HepG2 (cell line): ENCODE data around the gene IRF2BPL. TPM values are rescaled to one million over a fixed set of nuclear protein-coding genes. Genes with fewer than 3 reads are reported as not detected.

Experiments
- CREB1 ChIP-seq, 2 experiments: fragments of 450-650 bp in 1 of 2; IDR thresholded peaks; 2 replicates each; pipeline ENCODE4 v1.6.1; 2016 to 2017; ENCODE audit warnings: control low read depth in 1 of 2, mild to moderate bottlenecking in 1 of 2, missing compliant biosample characterization in 1 of 2, missing genetic modification characterization in 1 of 2
- CSRNP2 ChIP-seq: sonication (generic); formaldehyde crosslinking; conservative IDR thresholded peaks from 2 replicates; pipeline ENCODE4 v1.8.0; 2022; ENCODE audit warnings: low read depth, missing genetic modification reagents
- DDIT3 ChIP-seq: sonication (generic); formaldehyde crosslinking; IDR thresholded peaks from 2 replicates; pipeline ENCODE4 v1.4.0; 2020; ENCODE audit warnings: mild to moderate bottlenecking, missing genetic modification reagents
- EZH2 ChIP-seq: conservative IDR thresholded peaks from 2 replicates; pipeline ENCODE4 v1.6.1; 2012; ENCODE audit warnings: mild to moderate bottlenecking, low read depth, low read length, moderate library complexity
- GTF2F1 ChIP-seq: fragments of 150-350 bp; IDR thresholded peaks from 2 replicates; pipeline ENCODE4 v1.6.1; 2014; ENCODE audit warnings: low read length
- NR2C2 ChIP-seq: sonication (generic); formaldehyde crosslinking; IDR thresholded peaks from 2 replicates; pipeline ENCODE4 v1.4.0; 2020; ENCODE audit warnings: missing genetic modification reagents, mild to moderate bottlenecking, moderate library complexity, borderline replicate concordance
- PRDM10 ChIP-seq: sonication (generic); formaldehyde crosslinking; IDR thresholded peaks from 2 replicates; pipeline ENCODE4 v1.4.0; 2020; ENCODE audit warnings: low read depth, missing genetic modification reagents
- SAP130 ChIP-seq: IDR thresholded peaks from 2 replicates; pipeline ENCODE4 v1.6.1; 2016; ENCODE audit warnings: low read depth
- ZNF414 ChIP-seq: sonication (generic); formaldehyde crosslinking; IDR thresholded peaks from 2 replicates; pipeline ENCODE4 v1.5.0; 2020; ENCODE audit warnings: missing genetic modification reagents
- ZNF432 ChIP-seq: sonication (generic); formaldehyde crosslinking; IDR thresholded peaks from 2 replicates; pipeline ENCODE4 v1.5.0; 2020; ENCODE audit warnings: missing genetic modification reagents, mild to moderate bottlenecking, borderline replicate concordance
- ZNF724P ChIP-seq: sonication (generic); formaldehyde crosslinking; IDR thresholded peaks from 2 replicates; pipeline ENCODE4 v1.8.0; 2022; ENCODE audit warnings: missing genetic modification reagents, borderline replicate concordance
- polyA plus RNA-seq, 8 experiments: library from polyadenylated mRNA; depleted of rRNA in 3 of 8; stranded (reverse) in 7 of 8; unstranded in 1 of 8; fragments of >200 nt; fragmentation: Illumina TruSeq in 4 of 8; extraction: Trizol in 4 of 8; gene quantifications; 2 replicates each; pipeline versions ENCODE4 v1.2.1 to v1.2.3, GENCODE V29; 2011 to 2016; ENCODE audit warnings: low read depth in 4 of 8, missing spikeins in 1 of 8, mixed read lengths in 1 of 8; ENCODE audit not compliant: insufficient read depth in 1 of 8
- total RNA-seq, 5 experiments: library from RNA; depleted of rRNA; stranded (reverse); fragments of >200 nt; fragmentation: Illumina TruSeq; extraction: Trizol; gene quantifications; 2 replicates each; pipeline ENCODE4 v1.2.3, GENCODE V29; 2016; ENCODE audit warnings: low read depth in 1 of 5
- TF ChIP-seq, protein P1 (sequence below): sonication (generic); formaldehyde crosslinking; IDR thresholded peaks from 2 replicates; pipeline ENCODE4 v1.5.0; 2020; ENCODE audit warnings: mild to moderate bottlenecking, missing genetic modification reagents
- TF ChIP-seq, protein P2 (sequence below): sonication (generic); formaldehyde crosslinking; IDR thresholded peaks from 2 replicates; pipeline ENCODE4 v1.5.0; 2020; ENCODE audit warnings: mild to moderate bottlenecking, missing genetic modification reagents, borderline replicate concordance

The IRF2BPL gene
- total and polyA plus RNA-seq, 2 of the 13 experiments (the other 11 are each of a cell fraction or from before 2014, with no cell fraction given), result 6.6 to 8.4 TPM

DNA sequence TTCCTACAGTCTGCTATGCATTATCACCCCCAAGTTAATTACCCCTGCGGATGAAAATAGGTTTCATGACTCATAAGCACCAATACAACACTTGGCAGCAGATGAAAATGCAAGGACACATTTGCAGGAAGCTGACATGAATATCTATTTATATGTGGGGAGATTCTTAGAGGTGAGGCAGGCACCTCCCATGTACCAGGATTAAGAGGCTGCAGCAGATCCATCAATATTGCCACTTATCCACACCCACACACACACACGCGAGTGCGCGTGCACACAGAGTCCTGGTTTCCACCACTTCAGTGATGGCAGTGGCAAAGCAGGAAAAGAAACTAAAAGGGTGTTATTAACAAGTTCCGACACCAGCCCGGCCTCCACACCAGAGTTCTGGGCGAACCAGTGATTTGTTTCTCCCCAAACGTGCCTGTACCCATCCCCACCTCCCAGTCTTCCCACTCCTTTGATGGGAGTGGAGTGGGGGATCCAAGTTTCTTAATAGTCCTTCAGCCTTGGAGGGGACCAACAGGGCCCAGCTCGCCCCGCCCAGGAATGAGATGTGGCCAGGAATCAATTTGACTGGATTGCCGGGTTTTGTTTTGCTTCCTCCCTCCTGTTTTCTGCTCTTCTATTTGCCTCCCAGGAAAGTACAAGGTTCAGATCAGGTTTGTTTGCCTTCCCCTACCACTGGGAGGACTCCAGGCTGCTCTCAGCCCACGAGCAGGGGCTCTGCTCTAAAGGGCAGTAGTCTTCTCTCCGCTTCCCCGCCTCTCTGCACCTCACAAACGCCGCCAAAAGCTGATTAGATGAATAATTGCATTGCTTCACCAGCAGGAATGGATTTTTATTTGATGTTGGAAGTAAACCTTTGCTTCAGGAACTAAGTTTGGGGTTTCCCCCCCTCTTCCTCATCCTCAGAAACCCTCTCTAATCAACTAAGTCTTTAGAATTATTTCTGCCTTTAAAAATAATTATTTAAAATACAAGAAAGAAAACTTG lies 5.2 kb downstream of the IRF2BPL start (continued):
- TF ChIP-seq ZNF414 (CRISPR knock-in tag) (0 out of 2 replicates have a peak, but pooled peaks have one; percentile 33), DDIT3 (CRISPR knock-in tag) (no peak), GTF2F1 (no peak), NR2C2 (CRISPR knock-in tag) (no peak), CSRNP2 (CRISPR knock-in tag) (no peak), EZH2 (no peak), ZNF724P (CRISPR knock-in tag) (no peak), SAP130 (CRISPR knock-in tag) (peak; percentile 89), ZNF432 (no peak), CREB1 (IDR thresholded peaks at IDR 0.05) (no peak), CREB1 (CRISPR knock-in tag; IDR thresholded peaks at IDR 0.05) (peak; percentile 27), PRDM10 (CRISPR knock-in tag) (no peak; the same call in 1 of the 2 replicates)
- TF ChIP-seq, protein P1, sequence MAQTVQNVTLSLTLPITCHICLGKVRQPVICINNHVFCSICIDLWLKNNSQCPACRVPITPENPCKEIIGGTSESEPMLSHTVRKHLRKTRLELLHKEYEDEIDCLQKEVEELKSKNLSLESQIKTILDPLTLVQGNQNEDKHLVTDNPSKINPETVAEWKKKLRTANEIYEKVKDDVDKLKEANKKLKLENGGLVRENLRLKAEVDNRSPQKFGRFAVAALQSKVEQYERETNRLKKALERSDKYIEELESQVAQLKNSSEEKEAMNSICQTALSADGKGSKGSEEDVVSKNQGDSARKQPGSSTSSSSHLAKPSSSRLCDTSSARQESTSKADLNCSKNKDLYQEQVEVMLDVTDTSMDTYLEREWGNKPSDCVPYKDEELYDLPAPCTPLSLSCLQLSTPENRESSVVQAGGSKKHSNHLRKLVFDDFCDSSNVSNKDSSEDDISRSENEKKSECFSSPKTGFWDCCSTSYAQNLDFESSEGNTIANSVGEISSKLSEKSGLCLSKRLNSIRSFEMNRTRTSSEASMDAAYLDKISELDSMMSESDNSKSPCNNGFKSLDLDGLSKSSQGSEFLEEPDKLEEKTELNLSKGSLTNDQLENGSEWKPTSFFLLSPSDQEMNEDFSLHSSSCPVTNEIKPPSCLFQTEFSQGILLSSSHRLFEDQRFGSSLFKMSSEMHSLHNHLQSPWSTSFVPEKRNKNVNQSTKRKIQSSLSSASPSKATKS (CRISPR knock-in tag), result no peak
- TF ChIP-seq, protein P2, sequence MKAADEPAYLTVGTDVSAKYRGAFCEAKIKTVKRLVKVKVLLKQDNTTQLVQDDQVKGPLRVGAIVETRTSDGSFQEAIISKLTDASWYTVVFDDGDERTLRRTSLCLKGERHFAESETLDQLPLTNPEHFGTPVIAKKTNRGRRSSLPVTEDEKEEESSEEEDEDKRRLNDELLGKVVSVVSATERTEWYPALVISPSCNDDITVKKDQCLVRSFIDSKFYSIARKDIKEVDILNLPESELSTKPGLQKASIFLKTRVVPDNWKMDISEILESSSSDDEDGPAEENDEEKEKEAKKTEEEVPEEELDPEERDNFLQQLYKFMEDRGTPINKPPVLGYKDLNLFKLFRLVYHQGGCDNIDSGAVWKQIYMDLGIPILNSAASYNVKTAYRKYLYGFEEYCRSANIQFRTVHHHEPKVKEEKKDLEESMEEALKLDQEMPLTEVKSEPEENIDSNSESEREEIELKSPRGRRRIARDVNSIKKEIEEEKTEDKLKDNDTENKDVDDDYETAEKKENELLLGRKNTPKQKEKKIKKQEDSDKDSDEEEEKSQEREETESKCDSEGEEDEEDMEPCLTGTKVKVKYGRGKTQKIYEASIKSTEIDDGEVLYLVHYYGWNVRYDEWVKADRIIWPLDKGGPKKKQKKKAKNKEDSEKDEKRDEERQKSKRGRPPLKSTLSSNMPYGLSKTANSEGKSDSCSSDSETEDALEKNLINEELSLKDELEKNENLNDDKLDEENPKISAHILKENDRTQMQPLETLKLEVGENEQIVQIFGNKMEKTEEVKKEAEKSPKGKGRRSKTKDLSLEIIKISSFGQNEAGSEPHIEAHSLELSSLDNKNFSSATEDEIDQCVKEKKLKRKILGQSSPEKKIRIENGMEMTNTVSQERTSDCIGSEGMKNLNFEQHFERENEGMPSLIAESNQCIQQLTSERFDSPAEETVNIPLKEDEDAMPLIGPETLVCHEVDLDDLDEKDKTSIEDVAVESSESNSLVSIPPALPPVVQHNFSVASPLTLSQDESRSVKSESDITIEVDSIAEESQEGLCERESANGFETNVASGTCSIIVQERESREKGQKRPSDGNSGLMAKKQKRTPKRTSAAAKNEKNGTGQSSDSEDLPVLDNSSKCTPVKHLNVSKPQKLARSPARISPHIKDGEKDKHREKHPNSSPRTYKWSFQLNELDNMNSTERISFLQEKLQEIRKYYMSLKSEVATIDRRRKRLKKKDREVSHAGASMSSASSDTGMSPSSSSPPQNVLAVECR (CRISPR knock-in tag), result no peak
